ENCODE data around the gene CTSC. TPM values are rescaled to one million over a fixed set of nuclear protein-coding genes. Genes with fewer than 3 reads are reported as not detected.

Gene CTSC
- total RNA-seq, 4 donors from 2014 or later = 24.5 to 59.0 (median 31.6) TPM

- no peaks in the 10 kb centered on the region for H3K9me3 ChIP-seq
- no peak overlapping the region for H3K27ac ChIP-seq
- 73% methylated on average over 5 of the region's 5 CpGs for WGBS
- no peaks in the 10 kb centered on the region for H3K27me3 ChIP-seq
- H3K4me1 ChIP-seq = peaks cover 33% of the 10 kb centered on the region
- H3K36me3 ChIP-seq = no peaks in the 10 kb centered on the region
- TF ChIP-seq POLR2A (IDR thresholded peaks at IDR 0.05) = no peak
- no peak for TF ChIP-seq EP300 (IDR thresholded peaks at IDR 0.05)
- TF ChIP-seq CTCF (IDR thresholded peaks at IDR 0.05) = no peak
- no peak for TF ChIP-seq POLR2AphosphoS5 (IDR thresholded peaks at IDR 0.05)
- H3K4me3 ChIP-seq = no peak overlapping the region
- no peak for DNase-seq (ENCODE audit: low spot score in 2 of 2)
These were observed 20.0 kb downstream of the CTSC start for GRCh38 chr11:88317536-88317935.

- no peaks in the 10 kb centered on the region for H3K9me3 ChIP-seq
- 65% methylated on average over 5 of the region's 5 CpGs for WGBS
- H3K36me3 ChIP-seq = no peaks in the 10 kb centered on the region
- H3K27me3 ChIP-seq = no peaks in the 10 kb centered on the region
- no peak for TF ChIP-seq POLR2AphosphoS5 (IDR thresholded peaks at IDR 0.05)
- TF ChIP-seq POLR2A (IDR thresholded peaks at IDR 0.05) = no peak
- no peak for TF ChIP-seq EP300 (IDR thresholded peaks at IDR 0.05)
- TF ChIP-seq CTCF (IDR thresholded peaks at IDR 0.05) = no peak
- H3K4me1 ChIP-seq = peaks cover 36% of the 10 kb centered on the region
- no peak overlapping the region for H3K27ac ChIP-seq
- no peak for DNase-seq (ENCODE audit: low spot score in 2 of 2)
- H3K4me3 ChIP-seq = no peak overlapping the region
These were observed 21.5 kb downstream of the CTSC start for GRCh38 chr11:88315981-88316441.

GRCh38 chr11:88315015-88315414, 22.5 kb downstream of the CTSC start:
- Histone ChIP-seq H3K9me3 (no peaks in the 10 kb centered on the region), H3K4me3 (no peak overlapping the region), H3K27ac (no peak overlapping the region), H3K27me3 (no peaks in the 10 kb centered on the region), H3K36me3 (no peaks in the 10 kb centered on the region), H3K4me1 (peaks cover 30% of the 10 kb centered on the region)
- WGBS = 84% methylated on average over 2 of the region's 2 CpGs
- no peak for TF ChIP-seq CTCF (IDR thresholded peaks at IDR 0.05)
- no peak for TF ChIP-seq POLR2AphosphoS5 (IDR thresholded peaks at IDR 0.05)
- TF ChIP-seq POLR2A (IDR thresholded peaks at IDR 0.05) = no peak
- TF ChIP-seq EP300 (IDR thresholded peaks at IDR 0.05) = no peak
- no peak for DNase-seq (ENCODE audit: low spot score in 2 of 2)

GRCh38 chr11:88313441-88313840, 24.1 kb downstream of the CTSC start:
- Histone ChIP-seq H3K27ac (no peak overlapping the region), H3K4me1 (peaks cover 23% of the 10 kb centered on the region), H3K27me3 (no peaks in the 10 kb centered on the region), H3K4me3 (no peak overlapping the region), H3K36me3 (peaks cover 3% of the 10 kb centered on the region), H3K9me3 (no peaks in the 10 kb centered on the region)
- no peak for DNase-seq (ENCODE audit: low spot score in 2 of 2)
- no peak for TF ChIP-seq POLR2A (IDR thresholded peaks at IDR 0.05)
- no peak for TF ChIP-seq CTCF (IDR thresholded peaks at IDR 0.05)
- no peak for TF ChIP-seq POLR2AphosphoS5 (IDR thresholded peaks at IDR 0.05)
- TF ChIP-seq EP300 (IDR thresholded peaks at IDR 0.05) = no peak
- WGBS = 74% methylated on average over 2 of the region's 2 CpGs

- DNase-seq (ENCODE audit: low spot score in 2 of 2) = no peak
- TF ChIP-seq EP300 (IDR thresholded peaks at IDR 0.05) (no peak), POLR2A (IDR thresholded peaks at IDR 0.05) (no peak), CTCF (IDR thresholded peaks at IDR 0.05) (no peak), POLR2AphosphoS5 (IDR thresholded peaks at IDR 0.05) (no peak)
- H3K27ac ChIP-seq = no peak overlapping the region
- no peaks in the 10 kb centered on the region for H3K27me3 ChIP-seq
- 0% methylated on average over 1 of the region's 1 CpG for WGBS
- H3K36me3 ChIP-seq = peaks cover 3% of the 10 kb centered on the region
- H3K4me3 ChIP-seq = no peak overlapping the region
- peaks cover 14% of the 10 kb centered on the region for H3K4me1 ChIP-seq
- no peaks in the 10 kb centered on the region for H3K9me3 ChIP-seq
These were observed 24.9 kb downstream of the CTSC start for GRCh38 chr11:88312628-88313027.
